HG03060 (cell line): ENCODE data around the gene DNAH3.
"Not testable (repeated sequence)": the region's sequence is repeated elsewhere in the genome, so short reads cannot be mapped to it uniquely, and the experiment has no call there.

Experiments used
- ATAC-seq: cut with Tn5 transposase; IDR thresholded peaks from one replicate; pipeline ENCODE4 v1.9.1; 2021; ENCODE audit warnings: low read depth, moderate number of reproducible peaks; ENCODE audit not compliant: unreplicated experiment

Gene DNAH3, protein sequence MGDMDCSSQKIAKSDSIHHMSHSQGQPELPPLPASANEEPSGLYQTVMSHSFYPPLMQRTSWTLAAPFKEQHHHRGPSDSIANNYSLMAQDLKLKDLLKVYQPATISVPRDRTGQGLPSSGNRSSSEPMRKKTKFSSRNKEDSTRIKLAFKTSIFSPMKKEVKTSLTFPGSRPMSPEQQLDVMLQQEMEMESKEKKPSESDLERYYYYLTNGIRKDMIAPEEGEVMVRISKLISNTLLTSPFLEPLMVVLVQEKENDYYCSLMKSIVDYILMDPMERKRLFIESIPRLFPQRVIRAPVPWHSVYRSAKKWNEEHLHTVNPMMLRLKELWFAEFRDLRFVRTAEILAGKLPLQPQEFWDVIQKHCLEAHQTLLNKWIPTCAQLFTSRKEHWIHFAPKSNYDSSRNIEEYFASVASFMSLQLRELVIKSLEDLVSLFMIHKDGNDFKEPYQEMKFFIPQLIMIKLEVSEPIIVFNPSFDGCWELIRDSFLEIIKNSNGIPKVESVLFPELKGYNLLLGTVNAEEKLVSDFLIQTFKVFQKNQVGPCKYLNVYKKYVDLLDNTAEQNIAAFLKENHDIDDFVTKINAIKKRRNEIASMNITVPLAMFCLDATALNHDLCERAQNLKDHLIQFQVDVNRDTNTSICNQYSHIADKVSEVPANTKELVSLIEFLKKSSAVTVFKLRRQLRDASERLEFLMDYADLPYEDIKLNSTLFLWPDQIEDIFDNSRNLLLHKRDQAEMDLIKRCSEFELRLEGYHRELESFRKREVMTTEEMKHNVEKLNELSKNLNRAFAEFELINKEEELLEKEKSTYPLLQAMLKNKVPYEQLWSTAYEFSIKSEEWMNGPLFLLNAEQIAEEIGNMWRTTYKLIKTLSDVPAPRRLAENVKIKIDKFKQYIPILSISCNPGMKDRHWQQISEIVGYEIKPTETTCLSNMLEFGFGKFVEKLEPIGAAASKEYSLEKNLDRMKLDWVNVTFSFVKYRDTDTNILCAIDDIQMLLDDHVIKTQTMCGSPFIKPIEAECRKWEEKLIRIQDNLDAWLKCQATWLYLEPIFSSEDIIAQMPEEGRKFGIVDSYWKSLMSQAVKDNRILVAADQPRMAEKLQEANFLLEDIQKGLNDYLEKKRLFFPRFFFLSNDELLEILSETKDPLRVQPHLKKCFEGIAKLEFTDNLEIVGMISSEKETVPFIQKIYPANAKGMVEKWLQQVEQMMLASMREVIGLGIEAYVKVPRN (N-terminal part only)

GRCh38 chr16:21150375-21151001, at the start of gene DNAH3:
Gene DNAH3, minus strand, starts transcription at chr16:21150846. Its CDS starts 527 bp downstream, at chr16:21150319.
- ATAC-seq = no peak

GRCh38 chr16:21199607-21200218, 49.1 kb upstream of the DNAH3 start:
- ATAC-seq = no peak

DNA sequence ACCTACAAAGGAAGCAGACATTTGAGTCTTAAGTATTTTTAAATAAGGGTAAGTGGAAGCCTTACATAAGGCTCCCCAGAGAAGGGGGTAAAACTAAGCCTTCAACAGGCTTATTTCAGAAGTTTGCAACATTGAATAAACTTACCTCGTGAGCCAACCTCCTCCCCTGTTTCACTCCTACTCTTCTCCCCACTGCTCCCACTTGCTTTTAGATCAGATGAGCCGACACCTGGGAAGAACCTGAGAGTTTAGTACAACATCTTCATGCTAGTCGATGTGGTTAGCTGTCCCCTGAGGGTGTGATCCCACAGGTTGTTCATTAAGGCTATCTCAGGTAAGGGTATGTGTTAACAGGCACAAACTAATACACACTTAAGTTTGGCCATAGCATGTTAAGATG, 47.0 kb upstream of the DNAH3 start:
- no peak for ATAC-seq

DNA sequence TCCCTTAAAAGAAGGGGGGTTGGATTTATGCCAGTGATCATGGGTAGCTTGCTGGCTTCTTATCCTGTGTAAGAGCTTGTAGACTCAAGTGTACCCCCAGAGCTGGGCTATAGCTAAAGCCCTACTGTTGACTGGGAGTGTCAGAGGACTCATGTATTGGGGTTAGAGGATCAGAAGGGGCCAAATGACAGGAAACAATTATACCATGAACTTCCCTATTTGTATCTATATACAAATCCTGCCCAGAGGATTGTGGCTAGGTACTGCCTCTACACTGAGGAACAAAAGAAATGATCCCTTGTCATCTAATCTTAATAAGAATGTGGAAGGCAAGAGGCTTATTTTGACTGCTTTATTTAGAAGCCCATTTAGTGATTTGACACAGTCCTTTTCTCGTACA, 46.5 kb upstream of the DNAH3 start:
- ATAC-seq = no peak

GRCh38 chr16:21195330-21195729, 44.7 kb upstream of the DNAH3 start:
- ATAC-seq = not testable (repeated sequence)

DNA sequence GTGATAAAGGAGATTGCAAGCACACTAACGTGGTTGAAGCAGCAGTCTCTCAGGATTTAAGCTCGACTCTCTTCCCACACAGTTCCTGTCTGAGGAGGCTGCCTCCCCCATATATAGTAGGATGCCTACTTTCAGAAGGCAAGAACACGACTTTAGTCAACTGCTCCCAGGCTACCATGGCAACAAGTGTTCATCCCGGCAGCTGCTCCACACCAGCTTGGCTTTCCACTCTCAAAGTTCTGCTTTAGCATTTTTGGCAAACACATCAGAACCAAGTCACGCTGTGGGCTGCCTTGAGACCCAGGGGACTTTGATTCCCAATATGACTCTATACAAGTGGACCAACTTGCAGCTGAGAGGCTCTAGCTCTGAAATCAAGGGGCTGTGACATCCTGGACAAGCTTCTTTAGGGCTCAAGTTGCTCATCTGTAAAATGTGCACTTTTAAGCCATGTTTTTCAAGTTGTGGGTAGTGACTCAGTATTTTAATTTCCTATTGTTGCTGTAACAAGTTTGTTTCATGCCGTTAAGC, 44.2 kb upstream of the DNAH3 start:
- ATAC-seq = no peak

- ATAC-seq = no peak
Measured at GRCh38 chr16:21192991-21193390, 42.3 kb upstream of the DNAH3 start.

DNA sequence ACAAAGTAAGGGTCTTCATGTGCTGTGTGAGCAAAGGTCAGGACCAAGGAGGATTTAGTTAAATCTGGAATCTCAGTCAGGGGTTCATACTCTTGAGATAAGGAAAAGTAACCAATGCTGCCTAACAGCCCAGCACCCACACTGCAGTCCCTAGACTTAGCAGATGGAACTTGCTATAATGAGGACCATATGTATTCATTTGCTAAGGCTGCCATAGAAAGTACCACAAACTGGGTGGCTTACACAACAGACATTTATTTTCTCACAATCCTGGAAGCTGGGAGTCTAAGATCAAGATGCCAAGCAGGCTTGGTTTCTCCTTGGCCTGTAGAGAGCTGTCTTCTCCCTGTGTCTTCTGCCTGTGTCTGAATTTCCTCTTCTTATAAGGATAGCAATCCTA, 40.0 kb upstream of the DNAH3 start:
- ATAC-seq = no peak

DNA sequence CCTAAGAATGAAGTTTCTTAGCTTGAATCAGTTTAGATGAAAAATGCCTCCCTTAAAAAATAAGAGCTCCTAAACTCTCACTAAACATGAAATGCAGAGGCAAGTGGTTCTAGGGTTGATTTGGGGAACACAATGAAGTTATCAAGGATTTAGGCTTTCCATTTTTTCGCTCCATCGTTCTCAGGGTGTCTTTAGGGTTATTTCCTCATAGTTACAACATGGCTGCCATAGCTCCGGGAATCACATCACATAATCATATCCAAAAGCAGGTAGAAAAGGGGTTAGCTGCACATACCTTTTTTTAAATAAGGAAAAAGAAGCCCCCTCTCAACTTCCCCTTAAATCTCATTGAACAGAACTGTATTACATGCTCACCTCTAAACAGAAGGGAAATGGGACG, 39.4 kb upstream of the DNAH3 start:
- no peak for ATAC-seq

- ATAC-seq = no peak
Measured at GRCh38 chr16:21189311-21189710, 38.7 kb upstream of the DNAH3 start.

GRCh38 chr16:21186326-21186691, 35.7 kb upstream of the DNAH3 start:
- ATAC-seq = no peak

DNA sequence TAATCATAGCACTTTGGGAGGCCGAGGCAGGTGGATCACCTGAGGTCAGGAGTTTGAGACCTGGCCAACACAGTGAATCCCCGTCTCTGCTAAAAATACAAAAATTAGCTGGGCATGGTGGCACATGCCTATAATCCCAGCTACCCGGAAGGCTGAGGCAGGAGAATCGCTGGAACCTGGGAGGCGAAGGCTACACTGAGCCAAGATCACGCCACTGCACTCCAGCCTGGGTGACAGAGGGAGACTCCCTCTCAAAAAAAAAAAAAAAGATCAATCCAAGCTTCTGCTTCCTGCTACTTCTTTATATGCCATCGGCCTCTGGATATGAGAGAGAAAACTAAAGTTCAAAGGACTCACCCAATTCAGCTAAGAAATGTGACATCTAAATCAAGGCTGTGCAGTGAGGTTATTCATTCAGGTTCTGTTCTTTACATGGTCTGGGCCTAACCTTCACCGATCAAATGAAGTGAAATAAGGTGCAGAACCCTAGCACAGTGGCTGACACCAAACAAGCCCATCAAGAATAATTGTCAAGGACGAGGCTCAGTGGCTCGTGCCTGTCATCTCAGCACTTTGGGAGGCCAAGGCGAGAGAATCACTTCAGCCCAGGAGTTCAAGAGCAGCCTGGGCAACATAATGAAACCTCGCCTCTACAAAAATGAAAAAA, 35.1 kb upstream of the DNAH3 start:
- no peak for ATAC-seq

DNA sequence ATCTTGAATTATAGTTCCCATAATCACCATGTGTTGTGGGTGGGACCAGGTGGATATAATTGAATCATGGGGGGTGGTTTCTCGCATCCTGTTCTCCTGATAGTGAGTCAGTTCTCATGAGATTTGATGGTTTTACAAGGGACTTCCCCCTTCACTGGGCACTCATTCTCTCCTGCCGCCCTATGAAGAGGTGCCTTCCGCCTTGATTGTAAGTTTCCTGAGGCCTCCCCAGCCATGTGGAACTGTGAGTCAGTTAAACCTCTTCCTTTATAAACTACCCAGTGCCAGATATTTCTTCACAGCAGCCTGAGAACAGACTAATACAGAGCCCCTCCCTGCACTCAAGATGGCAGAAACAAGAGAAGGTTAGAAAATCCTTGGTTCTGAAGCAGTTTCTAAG, 34.2 kb upstream of the DNAH3 start:
- no peak for ATAC-seq

GRCh38 chr16:21183995-21184394, 33.3 kb upstream of the DNAH3 start:
- ATAC-seq = no peak

GRCh38 chr16:21179983-21180365, 29.3 kb upstream of the DNAH3 start:
- no peak for ATAC-seq

GRCh38 chr16:21179126-21179982, 28.7 kb upstream of the DNAH3 start:
- ATAC-seq = no peak

DNA sequence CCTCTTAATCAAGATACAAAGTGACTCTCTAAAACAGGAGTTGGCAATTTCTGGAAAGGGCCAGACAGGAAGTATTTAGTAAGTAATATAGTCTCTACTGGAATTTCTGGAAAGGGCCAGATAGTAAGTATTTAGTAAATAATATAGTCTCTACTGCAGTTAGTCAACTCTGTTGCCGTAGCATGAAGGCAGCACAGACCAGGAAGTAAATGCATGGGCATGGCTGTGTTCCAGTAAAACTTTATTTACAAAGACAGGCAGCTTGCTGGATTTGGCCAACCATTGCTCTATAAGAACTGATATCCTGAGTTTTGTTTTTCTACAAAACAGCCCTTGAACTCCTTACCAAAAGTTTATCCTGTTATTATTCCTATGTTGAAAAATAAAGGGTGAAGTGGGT, 24.8 kb upstream of the DNAH3 start:
- no peak for ATAC-seq

GRCh38 chr16:21172650-21173049, 22.0 kb upstream of the DNAH3 start:
- ATAC-seq = no peak
